Gastrocnemius medialis (tissue), 4 donors: ENCODE measurements around the gene ACOXL.

Source experiments
- CTCF ChIP-seq, 5 experiments: fragments of 450-650 bp in 3 of 5; fragments of 200-600 bp in 2 of 5; sonication (generic) in 2 of 5; IDR thresholded peaks in 4 of 5; conservative IDR thresholded peaks in 1 of 5; 1 replicate in 4 of 5; 2 replicates in 1 of 5; pipeline ENCODE4 v1.5.1; 2016 to 2019; ENCODE audit warnings: antibody characterized with exemption in 5 of 5, mild to moderate bottlenecking in 3 of 5, moderate library complexity in 3 of 5
- POLR2A ChIP-seq, 2 donors: fragments of 450-650 bp; IDR thresholded peaks; one replicate each; pipeline ENCODE4 v1.6.1; 2017; ENCODE audit warnings: antibody characterized with exemption in 2 of 2, mild to moderate bottlenecking in 2 of 2, moderate library complexity in 2 of 2

GRCh38 chr2:110900191-110900590, 167.8 kb downstream of the ACOXL start:
- no peak for TF ChIP-seq CTCF (IDR thresholded peaks at IDR 0.05 in 4 of 5, conservative IDR thresholded peaks at IDR 0.05 in 1 of 5)
- TF ChIP-seq POLR2A (IDR thresholded peaks at IDR 0.05), result no peak
